Esophagus squamous epithelium (tissue), 5 donors: ENCODE data around the gene PVALEF. TPM values are rescaled to one million over a fixed set of nuclear protein-coding genes. Genes with fewer than 3 reads are reported as not detected.

Source experiments
- DNase-seq: peaks from one replicate; lab custom pipeline; 2025; lab: John Stamatoyannopoulos, UW
- H3K27ac ChIP-seq, 4 donors: fragments of 200-600 bp; sonication (generic); one replicate each; pipeline ENCODE4 v1.5.1; 2016 to 2019; ENCODE audit warnings: mild to moderate bottlenecking in 1 of 4
- H3K27me3 ChIP-seq, 4 donors: fragments of 200-600 bp; sonication (generic); 1 replicate in 3 of 4; 2 replicates in 1 of 4; pipeline versions ENCODE4 v1.5.1 to v1.6.0; 2017 to 2021; ENCODE audit warnings: antibody characterized with exemption in 1 of 4
- H3K36me3 ChIP-seq, 3 donors: fragments of 200-600 bp; sonication (generic); one replicate each; pipeline ENCODE4 v1.5.1; 2016 to 2019
- H3K4me1 ChIP-seq, 3 donors: fragments of 200-600 bp; sonication (generic); one replicate each; pipeline ENCODE4 v1.5.1; 2017 to 2019
- H3K4me3 ChIP-seq, 4 donors: fragments of 200-600 bp; sonication (generic); 1 replicate in 3 of 4; 2 replicates in 1 of 4; pipeline ENCODE4 v1.5.1; 2016 to 2019; ENCODE audit warnings: mild to moderate bottlenecking in 2 of 4, moderate library complexity in 1 of 4
- H3K9me3 ChIP-seq, 3 donors: fragments of 200-600 bp; sonication (generic); one replicate each; pipeline ENCODE4 v1.5.1; 2016 to 2019
- POLR2A ChIP-seq, 4 donors: fragments of 450-650 bp; IDR thresholded peaks; one replicate each; pipeline ENCODE4 v1.6.1; 2017; ENCODE audit warnings: antibody characterized with exemption in 4 of 4, mild to moderate bottlenecking in 4 of 4, moderate library complexity in 3 of 4
- WGBS, 2 donors: methylation state at CpG; one replicate each; pipeline ENCODE4 v1.1.5; 2018; 5-methylcytosine and 5-hydroxymethylcytosine counted together
- intact Hi-C: fragments of 100-400 bp; cut with DNase I; formaldehyde crosslinking; loops from one replicate; pipeline ENCODE4 v1.15.0; 2022
- total RNA-seq, 4 donors: library from RNA; depleted of rRNA; stranded (reverse); fragments of >200 nt; gene quantifications; one replicate each; pipeline ENCODE4 v1.1.0, GENCODE V29; 2016
- TF ChIP-seq, protein P1 (sequence below), 6 experiments: fragments of 450-650 bp in 4 of 6; fragments of 200-600 bp in 2 of 6; sonication (generic) in 2 of 6; IDR thresholded peaks; one replicate each; pipeline ENCODE4 v1.5.1; 2016 to 2019; ENCODE audit warnings: antibody characterized with exemption in 6 of 6, mild to moderate bottlenecking in 4 of 6, moderate library complexity in 4 of 6
- donor health status: DM: yes; HTN: yes; CAD: no.

The PVALEF gene
- total RNA-seq, 4 donors from 2014 or later: not detected

DNA sequence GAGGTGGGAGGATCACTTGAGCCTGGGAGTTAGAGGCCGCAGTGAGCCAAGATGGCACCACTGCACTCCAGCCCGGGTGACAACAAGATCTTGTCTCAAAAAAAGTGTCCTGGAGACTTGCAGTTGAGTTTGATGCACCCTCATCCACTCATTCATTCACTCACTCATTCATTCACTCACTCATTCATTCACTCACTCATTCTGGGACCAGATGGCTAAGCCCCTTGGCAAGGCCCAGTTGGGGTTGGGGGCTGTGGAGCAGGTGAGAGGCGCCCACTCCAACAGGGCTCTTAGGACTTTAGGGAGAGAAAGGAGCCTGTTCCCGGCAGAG is 1.9 kb downstream of the PVALEF start:
- TF ChIP-seq, protein P1, sequence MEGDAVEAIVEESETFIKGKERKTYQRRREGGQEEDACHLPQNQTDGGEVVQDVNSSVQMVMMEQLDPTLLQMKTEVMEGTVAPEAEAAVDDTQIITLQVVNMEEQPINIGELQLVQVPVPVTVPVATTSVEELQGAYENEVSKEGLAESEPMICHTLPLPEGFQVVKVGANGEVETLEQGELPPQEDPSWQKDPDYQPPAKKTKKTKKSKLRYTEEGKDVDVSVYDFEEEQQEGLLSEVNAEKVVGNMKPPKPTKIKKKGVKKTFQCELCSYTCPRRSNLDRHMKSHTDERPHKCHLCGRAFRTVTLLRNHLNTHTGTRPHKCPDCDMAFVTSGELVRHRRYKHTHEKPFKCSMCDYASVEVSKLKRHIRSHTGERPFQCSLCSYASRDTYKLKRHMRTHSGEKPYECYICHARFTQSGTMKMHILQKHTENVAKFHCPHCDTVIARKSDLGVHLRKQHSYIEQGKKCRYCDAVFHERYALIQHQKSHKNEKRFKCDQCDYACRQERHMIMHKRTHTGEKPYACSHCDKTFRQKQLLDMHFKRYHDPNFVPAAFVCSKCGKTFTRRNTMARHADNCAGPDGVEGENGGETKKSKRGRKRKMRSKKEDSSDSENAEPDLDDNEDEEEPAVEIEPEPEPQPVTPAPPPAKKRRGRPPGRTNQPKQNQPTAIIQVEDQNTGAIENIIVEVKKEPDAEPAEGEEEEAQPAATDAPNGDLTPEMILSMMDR (IDR thresholded peaks at IDR 0.05): no peak
- no peak for TF ChIP-seq POLR2A (IDR thresholded peaks at IDR 0.05)
- WGBS, 2 donors: 80% methylated on average over 1 of the region's 4 CpGs; no CpG with 5 or more reads in 1 of the 2 donors
- no peak for DNase-seq
- Histone ChIP-seq H3K4me1 (peaks cover 6 to 24% (median 12%) of the 10 kb centered on the region in 3 donors), H3K27me3 (peaks cover 0 to 68% (median 7%) of the 10 kb centered on the region in 4 donors), H3K9me3 (no peaks in the 10 kb centered on the region), H3K27ac (no peak overlapping the region), H3K4me3 (no peak overlapping the region), H3K36me3 (no peaks in the 10 kb centered on the region)
- intact Hi-C loops: no loop called here

DNA sequence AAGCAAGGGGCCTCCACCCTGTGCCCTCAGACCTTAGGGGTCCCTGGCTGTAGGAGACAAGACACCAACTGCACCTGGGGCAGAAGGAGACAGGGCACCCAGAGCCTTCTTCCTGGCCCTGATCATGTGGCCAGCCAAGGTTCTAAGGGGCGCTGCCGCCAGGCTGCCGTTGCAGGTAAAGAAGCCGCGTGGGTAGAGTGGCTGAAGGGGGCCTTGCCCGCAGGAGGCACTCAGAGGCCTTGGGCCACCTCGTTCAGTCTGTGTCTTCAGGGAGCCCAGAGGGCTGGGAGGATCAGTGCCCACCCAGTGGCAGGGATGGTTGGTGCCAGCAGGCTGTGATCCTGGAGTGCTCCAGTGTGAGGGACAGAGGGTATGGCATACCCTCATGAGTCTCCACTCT is 2.3 kb downstream of the PVALEF start:
- intact Hi-C loops: no loop called here
- no peak for DNase-seq
- Histone ChIP-seq H3K36me3 (no peaks in the 10 kb centered on the region), H3K27me3 (peaks cover 0 to 64% (median 7%) of the 10 kb centered on the region in 4 donors), H3K27ac (no peak overlapping the region), H3K4me3 (no peak overlapping the region), H3K9me3 (no peaks in the 10 kb centered on the region), H3K4me1 (peaks cover 6 to 24% (median 12%) of the 10 kb centered on the region in 3 donors)
- WGBS, 2 donors: 95% methylated on average over 4 of the region's 7 CpGs; no CpG with 5 or more reads in 1 of the 2 donors
- no peak for TF ChIP-seq POLR2A (IDR thresholded peaks at IDR 0.05)
- TF ChIP-seq, protein P1 (IDR thresholded peaks at IDR 0.05): no peak

DNA sequence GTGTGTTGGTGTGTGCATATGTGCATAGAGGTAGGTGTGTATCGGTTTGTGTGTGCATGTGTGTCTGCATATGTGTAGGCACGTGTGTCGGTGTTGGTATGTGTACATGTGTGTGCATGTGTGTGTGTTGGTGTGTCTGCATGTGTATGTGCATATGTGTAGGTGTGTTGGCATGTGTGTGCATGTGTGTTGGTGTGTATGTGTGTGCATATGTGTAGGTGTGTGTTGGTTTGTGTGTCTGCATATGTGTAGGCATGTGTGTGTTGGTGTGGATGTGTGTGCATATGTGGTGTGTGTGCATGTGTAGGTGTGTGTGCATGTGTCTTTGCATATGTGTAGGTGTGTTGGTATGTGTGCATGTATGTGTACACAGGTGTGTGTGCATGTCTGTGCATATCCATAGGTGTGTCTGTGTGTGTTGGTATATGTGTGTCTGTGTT is 4.6 kb downstream of the PVALEF start:
- no peak for TF ChIP-seq POLR2A (IDR thresholded peaks at IDR 0.05)
- TF ChIP-seq, protein P1 (IDR thresholded peaks at IDR 0.05): no peak
- H3K9me3 ChIP-seq: no peaks in the 10 kb centered on the region
- H3K4me3 ChIP-seq: no peak overlapping the region
- intact Hi-C loops: no loop called here
- no peaks in the 10 kb centered on the region for H3K36me3 ChIP-seq
- H3K27me3 ChIP-seq: peaks cover 0 to 43% (median 7%) of the 10 kb centered on the region in 4 donors
- H3K4me1 ChIP-seq: peaks cover 6 to 17% (median 10%) of the 10 kb centered on the region in 3 donors
- H3K27ac ChIP-seq: no peak overlapping the region
- DNase-seq: no peak
- WGBS, 2 donors: 93% methylated on average over 3 of the region's 3 CpGs

DNA sequence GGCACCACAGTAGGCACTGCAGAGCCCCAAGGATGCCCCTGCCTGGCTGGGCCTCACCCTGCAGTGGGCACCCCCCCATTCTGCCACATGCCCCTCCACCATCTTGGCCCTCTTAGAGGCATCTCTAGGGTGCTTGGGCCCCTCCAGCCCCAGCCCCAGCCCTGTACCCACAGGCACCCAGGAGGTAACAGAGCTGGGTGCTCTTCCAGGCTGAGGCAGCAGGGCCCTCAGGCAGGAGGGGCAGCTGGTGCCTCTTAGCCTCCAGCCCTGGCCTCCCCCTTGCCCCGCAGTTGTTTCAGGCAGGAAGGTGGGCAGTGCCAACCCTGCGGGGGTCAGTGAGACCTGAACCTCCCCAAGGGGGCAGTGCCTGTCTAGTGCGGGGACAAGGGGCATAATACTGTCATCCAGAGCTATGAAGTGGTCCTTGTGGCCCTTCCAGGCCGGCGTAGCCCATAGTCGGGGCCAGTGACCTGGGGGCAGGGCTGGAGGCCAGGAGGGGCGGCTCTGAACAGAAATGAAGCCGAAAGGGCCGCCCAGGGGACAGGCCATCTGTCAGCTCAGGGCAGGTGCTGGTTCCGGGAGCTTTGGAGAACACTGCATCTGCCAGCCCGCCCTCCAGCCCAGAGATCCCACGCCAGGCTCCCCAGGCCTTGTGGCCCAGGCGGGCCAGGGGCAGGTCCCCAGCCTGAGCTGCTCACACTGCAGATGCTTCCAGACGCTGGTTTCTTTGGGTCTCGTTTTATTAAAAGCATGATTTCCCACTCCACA is 5.6 kb downstream of the PVALEF start:
- Histone ChIP-seq H3K36me3 (no peaks in the 10 kb centered on the region), H3K27me3 (peaks cover 0 to 33% (median 2%) of the 10 kb centered on the region in 4 donors), H3K4me3 (no peak overlapping the region), H3K9me3 (peaks cover 0 to 5% (median 0%) of the 10 kb centered on the region in 3 donors), H3K4me1 (peaks cover 4 to 7% (median 6%) of the 10 kb centered on the region in 3 donors), H3K27ac (no peak overlapping the region)
- DNase-seq: no peak
- intact Hi-C loops: no loop called here
- TF ChIP-seq POLR2A (IDR thresholded peaks at IDR 0.05): no peak
- TF ChIP-seq, protein P1 (IDR thresholded peaks at IDR 0.05): no peak
- WGBS, 2 donors: 53 to 79% methylated on average over 3 to 11 of the region's 15 CpGs

DNA sequence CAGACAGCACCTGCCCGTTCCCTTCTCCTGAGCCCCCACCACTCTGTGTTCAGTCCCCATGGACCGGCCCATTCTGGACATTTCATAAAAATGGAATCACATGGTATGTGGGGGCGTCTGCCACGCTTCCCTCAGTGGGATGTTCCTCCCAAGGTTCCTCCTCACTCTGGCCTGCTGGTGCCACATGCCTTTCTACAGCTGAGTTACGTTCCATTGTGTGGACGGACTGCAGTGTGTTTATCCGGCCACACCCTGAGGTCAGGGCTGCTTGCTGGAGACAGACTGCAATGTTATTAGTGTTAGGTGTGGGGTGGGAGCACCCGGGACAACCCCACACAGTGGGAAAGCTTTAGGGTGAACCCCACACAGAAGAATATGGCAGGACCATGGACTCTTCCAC is 6.6 kb downstream of the PVALEF start:
- WGBS, 2 donors: 60 to 63% methylated on average over 6 to 8 of the region's 8 CpGs
- no peak for DNase-seq

More for the DNA sequence above, 6.6 kb downstream of the PVALEF start:
- Histone ChIP-seq H3K36me3 (no peaks in the 10 kb centered on the region), H3K9me3 (peaks cover 0 to 5% (median 0%) of the 10 kb centered on the region in 3 donors), H3K4me1 (no peaks in the 10 kb centered on the region), H3K27me3 (peaks cover 0 to 22% (median under 1%) of the 10 kb centered on the region in 4 donors), H3K4me3 (no peak overlapping the region), H3K27ac (no peak overlapping the region)
- no peak for TF ChIP-seq POLR2A (IDR thresholded peaks at IDR 0.05)
- TF ChIP-seq, protein P1 (IDR thresholded peaks at IDR 0.05): no peak
- intact Hi-C loops: no loop called here
